T-helper 17 cell (primary cell): Measurements from ENCODE around the gene SELENOS. TPM values are rescaled to one million over a fixed set of nuclear protein-coding genes. Genes with fewer than 3 reads are reported as not detected.

Source experiments
- ATAC-seq: fragments of 150-1000 bp; cut with Tn5 transposase; 2 replicates; pipeline ENCODE4 v1.10.0; 2021; ENCODE audit warnings: mild to moderate bottlenecking, moderate library complexity
- DNase-seq, 3 donors: peaks; one replicate each; pipeline versions ENCODE4 v3.0.0 to v3.0.0-alpha.2; 2020 to 2021
- H3K9me3 ChIP-seq: one replicate; pipeline ENCODE4 v1.7.0; 2013; ENCODE audit warnings: low read length, mild to moderate bottlenecking; ENCODE audit not compliant: control insufficient read depth, poor library complexity, severe bottlenecking
- H3K27ac Mint-ChIP-seq: one replicate; pipeline ENCODE4 v1.8.0; 2022; ENCODE audit warnings: mild to moderate bottlenecking, moderate library complexity, mixed read lengths
- H3K27me3 Mint-ChIP-seq: one replicate; pipeline ENCODE4 v1.8.0; 2022; ENCODE audit warnings: mixed read lengths
- H3K36me3 Mint-ChIP-seq: one replicate; pipeline ENCODE4 v1.8.0; 2022; ENCODE audit warnings: low read depth, mixed read lengths
- H3K4me1 Mint-ChIP-seq: one replicate; pipeline ENCODE4 v1.8.0; 2022; ENCODE audit warnings: mild to moderate bottlenecking, mixed read lengths
- H3K4me3 Mint-ChIP-seq: one replicate; pipeline ENCODE4 v1.8.0; 2022; ENCODE audit warnings: mild to moderate bottlenecking, moderate library complexity, mixed read lengths
- total RNA-seq, 4 donors: library from RNA in 2 of 4; stranded (reverse) in 2 of 4; gene quantifications; one replicate each; pipeline ENCODE4 v1.2.3 and lab custom pipeline; 2022 to 2026

The SELENOS gene
- total RNA-seq, 2 donors from 2014 or later: 28.0 to 36.3 TPM

DNA sequence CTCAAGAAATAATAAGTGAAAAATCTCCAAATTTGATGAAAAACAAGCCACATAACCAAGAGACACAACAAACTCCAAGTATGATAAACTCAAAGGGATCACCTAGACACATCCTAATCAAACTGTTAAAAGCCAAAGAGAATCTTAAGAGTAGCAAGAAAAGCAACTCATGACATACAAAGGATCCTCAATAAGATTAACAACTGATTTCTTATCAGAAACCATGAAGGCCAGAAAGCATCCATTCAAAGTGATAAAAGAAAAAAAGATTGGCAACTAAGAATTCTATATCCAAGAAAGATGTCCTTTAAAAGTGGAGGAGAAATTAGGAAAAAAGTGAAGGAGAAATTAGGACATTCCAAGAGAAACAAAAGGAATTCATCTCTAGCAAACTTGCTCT, 49.0 kb downstream of the SELENOS start:
- Mint-ChIP-seq H3K36me3 (peaks cover 8% of the 10 kb centered on the region), H3K27ac (no peak overlapping the region), H3K4me1 (peaks cover 16% of the 10 kb centered on the region), H3K4me3 (no peak overlapping the region), H3K27me3 (no peaks in the 10 kb centered on the region)
- no peak for ATAC-seq
- H3K9me3 ChIP-seq: peaks cover 4% of the 10 kb centered on the region
- no peak for DNase-seq

DNA sequence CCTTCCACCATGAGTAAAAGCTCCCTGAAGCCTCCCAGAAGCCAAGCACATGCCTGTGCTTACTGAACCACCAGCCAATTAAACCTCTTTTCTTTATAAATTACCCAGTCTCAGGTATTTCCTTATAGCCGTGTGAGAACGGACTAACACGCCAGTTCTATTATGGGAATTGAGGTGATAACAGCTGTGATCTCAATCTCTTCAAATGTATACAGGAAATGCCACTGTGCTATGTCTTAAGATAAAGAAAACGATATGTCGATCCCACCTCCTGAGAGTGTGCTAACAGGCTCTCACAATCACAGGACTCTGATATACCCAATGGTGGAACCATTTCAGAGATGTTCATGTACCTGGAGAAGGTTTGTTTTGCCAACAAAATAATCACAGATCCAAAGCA, 51.6 kb downstream of the SELENOS start:
- no peak overlapping the region for H3K4me3 Mint-ChIP-seq
- H3K27me3 Mint-ChIP-seq: no peaks in the 10 kb centered on the region
- peaks cover 8% of the 10 kb centered on the region for H3K36me3 Mint-ChIP-seq
- peaks cover 22% of the 10 kb centered on the region for H3K4me1 Mint-ChIP-seq
- ATAC-seq (no peak), DNase-seq (no peak)
- H3K27ac Mint-ChIP-seq: no peak overlapping the region
- peaks cover 4% of the 10 kb centered on the region for H3K9me3 ChIP-seq

Other genes starting within 250 kb of the SELENOS start
- 10 to 100 TPM; 10.5 to 12.9 TPM for gene CHSY1, start 25.4 kb downstream of the SELENOS start, total RNA-seq
- gene SNRPA1, start 17.8 kb upstream of the SELENOS start, total RNA-seq: 100 to 1,000 TPM; 166 to 206 TPM
- 10 to 100 TPM in 1 of 2 donors, 1 to 10 TPM in 1; 1.9 to 27.8 TPM for gene PCSK6, start 212.2 kb upstream of the SELENOS start, total RNA-seq